Smooth muscle cell of the brain vasculature (primary cell): ENCODE results near the gene TUBB4B.
"Not testable (repeated sequence)": the region's sequence is repeated elsewhere in the genome, so short reads cannot be mapped to it uniquely, and the experiment has no call there.

Experiments
- DNase-seq: peaks from one replicate; pipeline ENCODE4 v3.0.0-alpha.2; 2012; ENCODE audit warnings: low read depth, low spot score

Gene TUBB4B

GRCh38 chr9:137251490-137252268 lies 10.6 kb downstream of the TUBB4B start:
- DNase-seq, result no peak

- no peak for DNase-seq
These were observed 11.7 kb downstream of the TUBB4B start for GRCh38 chr9:137252555-137253506.

GRCh38 chr9:137253717-137254623 lies 12.9 kb downstream of the TUBB4B start:
- no peak for DNase-seq

GRCh38 chr9:137254624-137255447 lies 13.7 kb downstream of the TUBB4B start, which contains the start of gene NELFB:
NELFB (plus strand) TSS chr9:137255327.
- DNase-seq, result no peak

- no peak for DNase-seq
These were observed 14.5 kb downstream of the TUBB4B start for GRCh38 chr9:137255448-137256114.

GRCh38 chr9:137256362-137256761 lies 15.3 kb downstream of the TUBB4B start:
- no peak for DNase-seq

GRCh38 chr9:137256856-137257255 lies 15.8 kb downstream of the TUBB4B start:
- no peak for DNase-seq

- not testable (repeated sequence) for DNase-seq
These were observed 21.3 kb downstream of the TUBB4B start for GRCh38 chr9:137262173-137262908.

- DNase-seq, result no peak
These were observed 21.8 kb downstream of the TUBB4B start for GRCh38 chr9:137262909-137263285.

- no peak for DNase-seq
These were observed 22.4 kb downstream of the TUBB4B start for GRCh38 chr9:137263506-137263905.

- no peak for DNase-seq
These were observed 23.0 kb downstream of the TUBB4B start for GRCh38 chr9:137264067-137264466.

- no peak for DNase-seq
These were observed 24.5 kb downstream of the TUBB4B start for GRCh38 chr9:137265496-137266161.

GRCh38 chr9:137266162-137266527 lies 25.1 kb downstream of the TUBB4B start:
- DNase-seq, result no peak

- no peak for DNase-seq
These were observed 25.7 kb downstream of the TUBB4B start for GRCh38 chr9:137266585-137267453.

- no peak for DNase-seq
These were observed 26.9 kb downstream of the TUBB4B start for GRCh38 chr9:137267933-137268355.

GRCh38 chr9:137268538-137269201 lies 27.6 kb downstream of the TUBB4B start:
- no peak for DNase-seq

- DNase-seq, result no peak
These were observed 28.2 kb downstream of the TUBB4B start for GRCh38 chr9:137269231-137269772.
